HG03175 (cell line): ENCODE results near the gene L1CAM.

ENCODE experiments used
- ATAC-seq: cut with Tn5 transposase; IDR thresholded peaks from one replicate; pipeline ENCODE4 v1.9.1; 2021; ENCODE audit warnings: mild to moderate bottlenecking, moderate library complexity; ENCODE audit not compliant: unreplicated experiment

The L1CAM gene

GRCh38 chrX:153924149-153924861, 38.3 kb upstream of the L1CAM start:
- ATAC-seq: no peak

GRCh38 chrX:153922932-153923857, 37.2 kb upstream of the L1CAM start:
- ATAC-seq: no peak

- no peak for ATAC-seq
Observed at GRCh38 chrX:153921511-153922446, 35.8 kb upstream of the L1CAM start.

GRCh38 chrX:153921070-153921469, 35.1 kb upstream of the L1CAM start:
- ATAC-seq: no peak

GRCh38 chrX:153920546-153920945, 34.6 kb upstream of the L1CAM start:
- ATAC-seq: no peak

GRCh38 chrX:153919281-153919680, 33.3 kb upstream of the L1CAM start:
- ATAC-seq: no peak

- no peak for ATAC-seq
Observed at GRCh38 chrX:153917869-153918268, 31.9 kb upstream of the L1CAM start.

- no peak for ATAC-seq
Observed at GRCh38 chrX:153913701-153914100, 27.7 kb upstream of the L1CAM start.

- no peak for ATAC-seq
Observed at GRCh38 chrX:153913211-153913610, 27.2 kb upstream of the L1CAM start.

GRCh38 chrX:153911798-153912197, 25.8 kb upstream of the L1CAM start:
- ATAC-seq: no peak

- no peak for ATAC-seq
Observed at GRCh38 chrX:153910446-153910845, 24.5 kb upstream of the L1CAM start.

- ATAC-seq: no peak
Observed at GRCh38 chrX:153909980-153910360, 24.0 kb upstream of the L1CAM start.

GRCh38 chrX:153909024-153909979, 23.3 kb upstream of the L1CAM start:
- no peak for ATAC-seq

- no peak for ATAC-seq
Observed at GRCh38 chrX:153908219-153908860, 22.4 kb upstream of the L1CAM start.

GRCh38 chrX:153907456-153907855, 21.5 kb upstream of the L1CAM start:
- ATAC-seq: no peak

- ATAC-seq: no peak
Observed at GRCh38 chrX:153906126-153906917, 20.3 kb upstream of the L1CAM start.

GRCh38 chrX:153905481-153906095, 19.6 kb upstream of the L1CAM start:
- ATAC-seq: no peak
